Measurements from ENCODE around the gene STS.

Gene STS

GRCh38 chrX:7179446-7179845, 31.9 kb downstream of the STS start:
- TF ChIP-seq, protein P1, sequence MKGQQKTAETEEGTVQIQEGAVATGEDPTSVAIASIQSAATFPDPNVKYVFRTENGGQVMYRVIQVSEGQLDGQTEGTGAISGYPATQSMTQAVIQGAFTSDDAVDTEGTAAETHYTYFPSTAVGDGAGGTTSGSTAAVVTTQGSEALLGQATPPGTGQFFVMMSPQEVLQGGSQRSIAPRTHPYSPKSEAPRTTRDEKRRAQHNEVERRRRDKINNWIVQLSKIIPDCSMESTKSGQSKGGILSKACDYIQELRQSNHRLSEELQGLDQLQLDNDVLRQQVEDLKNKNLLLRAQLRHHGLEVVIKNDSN (IDR thresholded peaks at IDR 0.05) = no peak
- no peak for TF ChIP-seq EP300 (IDR thresholded peaks at IDR 0.05; ENCODE audit: borderline replicate concordance)
- no peak for TF ChIP-seq FOXM1 (IDR thresholded peaks at IDR 0.05; ENCODE audit: borderline replicate concordance, low read depth)
- TF ChIP-seq EGR1 (IDR thresholded peaks at IDR 0.05) = no peak
- no peak for TF ChIP-seq NFIC (IDR thresholded peaks at IDR 0.05)
- no peak for TF ChIP-seq TCF12 (IDR thresholded peaks at IDR 0.05; ENCODE audit: low read depth)
- TF ChIP-seq ZBTB7A (IDR thresholded peaks at IDR 0.05; ENCODE audit: low read depth) = no peak
- TF ChIP-seq TEAD4 (IDR thresholded peaks at IDR 0.05) = no peak
- no peak for TF ChIP-seq CEBPB (IDR thresholded peaks at IDR 0.05)
- no peak for TF ChIP-seq REST (IDR thresholded peaks at IDR 0.05; ENCODE audit: low read depth)
- no peak for TF ChIP-seq CREB1 (IDR thresholded peaks at IDR 0.05; ENCODE audit: low read depth)

GRCh38 chrX:7184816-7185215, 37.3 kb downstream of the STS start:
- TF ChIP-seq YY1 (IDR thresholded peaks at IDR 0.05; ENCODE audit: low read depth) (no peak), FOXM1 (IDR thresholded peaks at IDR 0.05; ENCODE audit: borderline replicate concordance, low read depth) (no peak), REST (IDR thresholded peaks at IDR 0.05; ENCODE audit: low read depth) (no peak), EP300 (IDR thresholded peaks at IDR 0.05; ENCODE audit: borderline replicate concordance) (no peak), EGR1 (IDR thresholded peaks at IDR 0.05) (no peak), TCF12 (IDR thresholded peaks at IDR 0.05; ENCODE audit: low read depth) (no peak), NFIC (IDR thresholded peaks at IDR 0.05) (no peak), MAX (IDR thresholded peaks at IDR 0.05) (no peak), CEBPB (IDR thresholded peaks at IDR 0.05) (no peak), CREB1 (IDR thresholded peaks at IDR 0.05; ENCODE audit: low read depth) (no peak), RAD21 (IDR thresholded peaks at IDR 0.05; ENCODE audit: low read depth) (no peak), TAF1 (IDR thresholded peaks at IDR 0.05; ENCODE audit: low read depth) (no peak), TEAD4 (IDR thresholded peaks at IDR 0.05) (no peak), ZBTB7A (IDR thresholded peaks at IDR 0.05; ENCODE audit: low read depth) (no peak)
- TF ChIP-seq, protein P1 (IDR thresholded peaks at IDR 0.05) = no peak

DNA sequence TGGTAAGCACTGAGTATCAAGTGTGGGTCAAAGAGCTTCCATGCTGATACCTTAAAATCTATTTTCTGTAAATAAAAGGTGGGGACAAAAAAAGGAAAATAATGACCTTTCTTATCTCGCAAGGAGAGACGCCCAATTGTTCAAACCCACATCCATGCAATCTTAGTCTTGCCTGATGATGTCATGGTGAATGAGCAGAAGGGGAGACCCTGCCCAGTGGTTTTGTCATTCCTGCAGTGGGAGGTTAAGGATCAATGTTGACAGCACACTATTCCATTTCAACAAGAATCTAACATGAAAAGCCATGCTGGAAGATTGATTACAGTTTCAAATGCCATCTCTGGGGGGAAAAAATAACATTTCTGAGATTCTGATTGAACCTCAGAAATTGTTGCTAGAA, 41.2 kb downstream of the STS start:
- no peak for TF ChIP-seq RAD21 (IDR thresholded peaks at IDR 0.05; ENCODE audit: low read depth)
- no peak for TF ChIP-seq EP300 (IDR thresholded peaks at IDR 0.05; ENCODE audit: borderline replicate concordance)
- no peak for TF ChIP-seq TEAD4 (IDR thresholded peaks at IDR 0.05)
- TF ChIP-seq YY1 (IDR thresholded peaks at IDR 0.05; ENCODE audit: low read depth) = no peak
- no peak for TF ChIP-seq MAX (IDR thresholded peaks at IDR 0.05)
- no peak for TF ChIP-seq CREB1 (IDR thresholded peaks at IDR 0.05; ENCODE audit: low read depth)
- no peak for TF ChIP-seq ZBTB7A (IDR thresholded peaks at IDR 0.05; ENCODE audit: low read depth)
- TF ChIP-seq REST (IDR thresholded peaks at IDR 0.05; ENCODE audit: low read depth) = no peak
- TF ChIP-seq TCF12 (IDR thresholded peaks at IDR 0.05; ENCODE audit: low read depth) = no peak
- no peak for TF ChIP-seq TAF1 (IDR thresholded peaks at IDR 0.05; ENCODE audit: low read depth)

DNA sequence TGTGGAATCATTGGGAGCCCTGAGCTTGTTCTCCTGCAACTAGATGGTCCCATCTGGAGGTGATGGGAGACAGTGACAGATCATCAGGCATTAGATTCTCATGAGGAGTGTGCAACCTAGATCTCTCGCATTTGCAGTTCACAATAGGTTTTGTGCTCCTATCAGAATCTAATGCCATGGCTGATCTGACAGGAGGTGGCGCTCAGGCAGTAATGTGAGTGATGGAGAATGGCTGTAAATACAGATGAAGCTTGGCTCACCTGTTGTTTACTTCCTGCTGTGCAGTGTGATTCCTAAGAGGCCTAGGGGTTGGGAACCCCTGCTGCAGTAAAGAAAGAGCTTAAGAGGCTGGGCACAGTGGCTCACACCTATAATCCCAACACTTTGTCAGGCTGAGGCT, 42.6 kb downstream of the STS start:
- TF ChIP-seq RAD21 (IDR thresholded peaks at IDR 0.05; ENCODE audit: low read depth) = no peak
- no peak for TF ChIP-seq EGR1 (IDR thresholded peaks at IDR 0.05)
- no peak for TF ChIP-seq REST (IDR thresholded peaks at IDR 0.05; ENCODE audit: low read depth)
- no peak for TF ChIP-seq EP300 (IDR thresholded peaks at IDR 0.05; ENCODE audit: borderline replicate concordance)
- no peak for TF ChIP-seq MAX (IDR thresholded peaks at IDR 0.05)
- no peak for TF ChIP-seq TEAD4 (IDR thresholded peaks at IDR 0.05)
- no peak for TF ChIP-seq CEBPB (IDR thresholded peaks at IDR 0.05)
- TF ChIP-seq NFIC (IDR thresholded peaks at IDR 0.05) = no peak
